NCI-H446 (cell line): ENCODE data around the gene GABRG3.

Experiments
- DNase-seq, 2 experiments: peaks; one replicate each; lab custom pipeline; 2025; lab: John Stamatoyannopoulos, UW

GABRG3 gene

DNA sequence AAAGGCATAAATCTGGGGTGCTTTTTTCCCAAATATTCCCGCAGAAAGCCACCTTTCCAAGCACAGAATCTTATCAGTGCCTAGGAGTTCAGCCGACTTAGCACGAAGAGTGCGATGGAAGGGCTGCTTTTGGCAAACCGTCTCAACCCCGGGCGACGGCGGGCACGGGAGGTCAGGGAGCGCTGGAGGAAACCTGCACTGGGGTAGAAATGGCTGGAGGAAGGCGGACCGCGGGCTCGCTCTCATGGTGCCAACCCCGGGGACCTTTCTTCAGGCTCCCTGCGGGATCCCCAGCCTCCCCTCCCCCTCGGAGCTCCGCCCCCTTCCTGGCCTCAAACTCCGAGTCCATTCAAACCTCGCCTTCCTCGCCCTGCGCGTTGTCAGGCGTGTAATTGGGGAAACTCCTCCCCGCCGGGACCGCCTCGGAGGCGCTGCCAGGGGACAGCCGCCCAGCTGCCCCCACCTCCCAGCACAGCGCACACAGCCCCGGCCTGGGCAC, at the start of gene GABRG3:
Gene GABRG3 (plus strand): TSS at position 470 of the 499 bp plus-strand sequence.
- no peak for DNase-seq

DNA sequence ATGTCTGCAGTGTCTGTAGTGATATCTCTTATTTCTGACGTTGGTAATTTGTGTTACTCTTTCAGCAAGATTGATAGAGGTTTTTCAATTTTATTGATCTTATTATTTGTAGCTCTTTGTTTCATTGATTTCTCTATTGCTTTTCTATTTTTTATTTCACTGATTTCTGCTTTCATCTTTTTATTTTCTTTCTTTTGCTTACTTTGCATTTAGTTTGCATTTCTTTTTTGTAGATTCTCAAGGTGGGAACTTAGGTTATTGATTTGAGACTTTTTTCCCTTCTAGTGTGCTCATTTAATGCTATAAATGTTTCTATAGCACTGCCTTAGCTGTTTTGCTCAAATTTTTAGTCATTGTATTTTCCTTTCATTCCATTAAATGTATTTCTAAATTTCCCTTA, 49.5 kb upstream of the GABRG3 start:
- no peak for DNase-seq

- no peak for DNase-seq
Measured at GRCh38 chr15:26926081-26926480, 44.9 kb upstream of the GABRG3 start.

GRCh38 chr15:26928051-26928450, 42.9 kb upstream of the GABRG3 start:
- DNase-seq = no peak

- DNase-seq = no peak
Measured at GRCh38 chr15:26929588-26929987, 41.4 kb upstream of the GABRG3 start.

DNA sequence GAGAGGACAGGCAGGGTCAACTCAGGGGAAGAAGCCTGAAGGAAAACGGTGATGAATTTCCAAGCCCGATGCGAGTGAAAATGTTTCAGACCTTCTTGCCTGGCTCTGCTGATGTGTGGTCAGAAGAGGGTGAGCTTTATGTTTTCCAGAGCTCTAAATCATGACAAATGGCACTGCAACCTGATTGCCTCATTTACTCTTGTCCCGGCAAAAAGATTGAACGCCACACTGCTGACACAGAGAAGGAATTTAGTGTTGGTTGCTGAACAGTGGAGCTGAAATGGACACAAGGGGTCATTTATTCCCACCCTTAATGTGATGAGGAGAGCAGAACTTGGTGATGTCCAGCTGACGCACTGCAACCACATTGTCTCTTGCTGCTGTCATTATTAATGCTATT, 36.1 kb upstream of the GABRG3 start:
- DNase-seq = no peak

DNA sequence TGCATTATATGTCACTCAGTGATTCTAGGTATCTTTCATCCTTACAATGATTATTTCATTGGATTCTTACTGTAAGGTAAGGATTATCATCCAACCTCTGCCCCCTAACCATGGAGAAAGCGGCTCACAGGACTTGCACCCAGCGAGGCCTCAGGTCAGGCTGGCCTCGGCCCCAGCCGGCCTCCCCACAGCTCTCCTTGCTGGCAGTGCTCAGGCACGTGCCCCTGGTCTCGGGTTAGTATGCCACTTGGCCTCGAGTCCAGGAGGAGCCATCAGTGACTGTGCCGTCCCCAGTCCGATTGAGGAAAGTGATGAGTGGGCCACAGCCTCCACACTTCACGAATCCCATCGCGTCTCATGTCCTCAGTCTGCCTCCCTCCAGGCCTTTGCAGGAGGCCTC, 35.7 kb upstream of the GABRG3 start:
- no peak for DNase-seq

- DNase-seq = no peak
Measured at GRCh38 chr15:26936502-26936901, 34.5 kb upstream of the GABRG3 start.

DNA sequence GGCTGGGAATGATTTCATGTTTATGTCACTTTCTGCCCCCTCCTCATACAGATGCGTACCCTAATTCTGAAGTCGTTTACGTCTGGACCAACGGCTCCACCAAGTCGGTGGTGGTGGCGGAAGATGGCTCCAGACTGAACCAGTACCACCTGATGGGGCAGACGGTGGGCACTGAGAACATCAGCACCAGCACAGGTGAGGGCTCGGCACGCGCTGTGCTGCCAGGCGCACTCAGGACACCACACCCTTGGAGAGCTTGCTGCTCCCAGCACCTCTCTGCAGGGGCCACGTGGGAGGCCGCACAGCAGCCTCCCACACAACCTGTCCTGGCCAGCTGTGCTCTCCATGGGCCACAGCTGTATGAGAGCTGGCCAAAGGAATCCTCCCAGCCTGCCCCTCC, 33.8 kb upstream of the GABRG3 start:
- DNase-seq = no peak

GRCh38 chr15:26939398-26939797, 31.6 kb upstream of the GABRG3 start:
- DNase-seq = no peak

- DNase-seq = no peak
Measured at GRCh38 chr15:26941489-26941888, 29.5 kb upstream of the GABRG3 start.

DNA sequence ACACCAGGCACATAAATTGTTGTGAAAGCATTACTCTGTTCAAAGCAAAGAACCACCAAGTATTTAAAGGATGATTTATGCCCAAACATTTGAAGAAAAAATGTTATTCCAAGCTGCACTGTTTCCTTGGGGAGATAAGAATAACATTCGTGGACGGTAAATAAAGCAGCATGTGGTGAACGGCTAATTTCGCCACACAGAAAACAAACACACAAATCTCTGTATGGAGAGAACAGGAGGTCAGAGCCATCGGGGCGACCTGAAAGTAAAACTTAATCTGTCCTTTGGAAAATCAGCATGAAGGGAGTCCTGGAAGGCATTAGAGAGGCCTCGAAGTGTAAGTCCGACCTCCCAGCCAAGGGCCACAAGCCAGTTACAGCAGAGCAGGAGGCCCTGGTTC, 27.1 kb upstream of the GABRG3 start:
- no peak for DNase-seq

DNA sequence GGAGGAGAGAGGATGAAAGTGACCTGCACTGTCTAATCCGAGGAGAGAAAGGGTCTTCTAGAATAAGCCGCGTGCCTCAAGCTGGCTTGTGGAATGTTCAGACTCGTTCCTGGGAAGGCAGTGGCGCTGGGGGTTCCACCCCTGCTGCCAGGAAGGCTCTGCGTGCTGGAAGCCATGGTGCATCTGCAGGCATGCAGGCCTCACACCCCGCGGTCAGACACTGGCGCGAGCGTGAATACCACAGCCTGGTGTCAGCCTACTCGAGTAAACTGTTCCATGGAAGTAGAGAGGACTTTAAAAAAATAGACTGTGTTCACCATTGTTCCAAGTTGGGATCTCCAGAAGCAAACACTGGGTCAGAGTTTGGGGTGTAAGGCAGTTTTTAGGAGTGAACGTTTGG, 25.9 kb upstream of the GABRG3 start:
- no peak for DNase-seq

DNA sequence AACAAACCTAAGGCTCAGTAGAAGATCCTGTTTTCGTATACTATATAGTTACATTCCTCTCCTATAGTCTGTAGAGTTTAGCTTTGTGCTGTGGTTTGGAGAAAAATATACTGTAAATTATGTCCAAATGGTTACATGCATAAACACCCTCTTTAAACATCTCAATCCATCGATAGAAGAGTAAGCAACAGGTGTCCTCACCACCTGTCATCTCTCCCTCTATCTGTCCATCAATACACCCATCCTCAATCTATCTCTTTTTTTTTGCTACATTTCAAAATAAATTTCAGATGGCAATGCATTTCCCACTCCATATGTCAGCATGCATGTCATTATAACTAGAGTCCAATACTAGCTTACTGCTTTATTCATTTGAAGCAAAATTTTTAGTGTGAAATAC, 21.0 kb upstream of the GABRG3 start:
- DNase-seq = no peak

DNA sequence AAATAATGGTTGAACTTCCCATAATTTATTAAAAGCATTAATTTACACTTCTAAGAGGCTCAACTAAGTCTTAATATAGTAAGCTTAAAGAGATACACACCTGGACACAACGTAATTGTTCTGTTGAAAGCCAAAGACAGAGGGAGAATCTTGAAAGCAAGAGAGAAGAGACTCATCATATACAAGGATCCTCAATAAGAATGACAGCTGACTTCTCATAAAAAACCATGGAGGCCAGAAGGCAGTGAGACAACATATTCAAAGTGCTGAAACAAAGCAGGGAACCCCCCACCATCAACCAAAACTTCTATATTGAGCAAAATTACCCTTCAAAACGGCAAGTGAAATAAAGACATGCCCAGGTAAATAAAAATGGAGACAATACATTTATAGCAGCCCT, 16.6 kb upstream of the GABRG3 start:
- DNase-seq = no peak

DNA sequence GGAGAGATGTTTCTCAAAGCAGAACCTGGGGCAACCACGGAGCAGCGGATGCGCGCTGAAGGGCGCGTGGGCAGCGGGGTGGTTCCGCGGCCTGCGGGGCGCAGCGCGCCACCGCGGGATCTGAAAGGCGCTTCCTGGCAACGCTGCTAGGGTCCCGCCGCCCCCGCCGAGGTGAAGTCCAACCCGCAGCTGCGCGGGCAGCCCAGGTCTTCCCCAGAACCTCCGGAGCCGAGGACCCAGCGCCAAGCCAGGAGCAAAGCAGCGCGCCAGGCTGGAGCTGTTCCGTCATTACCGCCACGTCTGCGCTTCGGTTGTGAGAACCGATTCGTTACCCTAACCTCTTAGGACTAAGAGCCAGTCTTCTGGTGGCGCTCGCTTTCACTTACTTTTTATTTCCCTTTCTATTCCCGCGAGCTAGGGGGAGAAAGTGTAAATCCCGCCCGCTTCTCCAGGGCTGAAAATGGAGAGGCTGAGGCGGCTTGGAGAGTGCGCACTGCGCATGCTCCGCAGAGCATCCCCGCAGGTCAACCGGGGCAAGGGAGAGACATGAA, 3.2 kb upstream of the GABRG3 start:
- DNase-seq = no peak

- DNase-seq = no peak
Measured at GRCh38 chr15:26968806-26969205, 2.2 kb upstream of the GABRG3 start.

- DNase-seq = no peak
Measured at GRCh38 chr15:26971271-26972018, 464 bp downstream of the GABRG3 start.

GRCh38 chr15:26972636-26973035, 1.7 kb downstream of the GABRG3 start:
- DNase-seq = no peak

DNA sequence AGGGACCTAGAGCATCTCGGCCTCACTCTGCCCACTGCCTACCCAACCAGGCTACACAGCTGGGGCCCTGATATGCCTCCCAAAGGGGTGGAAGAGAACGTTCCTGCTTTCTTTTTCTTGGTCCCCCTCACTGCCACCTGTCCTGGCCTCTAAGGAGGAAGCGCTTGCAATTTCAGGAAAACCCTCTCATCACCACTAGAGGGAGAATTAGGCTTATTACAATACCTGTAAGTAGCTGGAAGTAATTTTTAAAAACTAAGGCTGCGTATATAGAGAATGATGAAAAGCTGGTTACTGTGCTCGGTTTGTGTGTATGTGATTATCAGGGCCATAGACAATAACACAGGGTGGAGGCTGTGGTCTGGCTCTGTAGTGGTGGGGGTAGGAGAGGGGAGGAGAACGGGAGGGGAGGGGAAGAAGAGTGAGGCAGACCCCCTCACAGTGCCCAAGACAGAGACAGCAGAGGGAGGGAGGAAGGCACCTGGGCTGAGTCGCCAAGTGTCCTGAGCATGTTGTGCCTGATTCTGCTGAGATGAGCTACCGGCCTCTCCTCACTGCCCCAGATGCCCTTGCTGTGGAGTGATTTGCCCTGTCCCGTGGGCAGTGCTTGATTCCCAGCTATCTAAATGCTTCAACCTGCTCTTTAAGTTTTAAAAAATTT, 3.3 kb downstream of the GABRG3 start:
- peak in 1 of 2 experiments; percentile 13 for DNase-seq

GRCh38 chr15:26981492-26981891, 10.5 kb downstream of the GABRG3 start:
- no peak for DNase-seq

DNA sequence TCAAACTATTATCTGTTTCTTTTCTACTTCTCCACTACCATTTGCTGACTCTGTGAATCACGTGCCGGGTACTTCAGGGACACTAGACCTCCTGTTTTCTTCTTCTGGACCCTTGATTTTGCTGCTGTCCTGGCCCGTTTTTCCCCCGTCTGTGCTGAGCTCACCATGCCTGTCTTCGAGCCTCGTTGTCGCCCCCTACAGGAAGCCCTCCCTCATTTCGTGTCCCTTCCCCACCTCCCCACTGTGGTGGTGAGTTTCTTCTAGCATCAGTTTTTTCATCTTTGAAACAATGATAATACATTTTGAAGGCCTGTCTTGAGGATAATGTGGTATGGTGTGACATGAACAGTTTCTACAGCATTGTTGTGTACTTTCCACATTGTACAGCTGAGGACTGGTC, 12.8 kb downstream of the GABRG3 start:
- no peak for DNase-seq

GRCh38 chr15:26985050-26985449, 14.1 kb downstream of the GABRG3 start:
- DNase-seq = no peak
